Stimulated activated CD8-positive, alpha-beta memory T cell treated with anti-CD3 and anti-CD28 coated beads, Interleukin-15, amount 100 ng/mL, for 24 hours (primary cell): ENCODE measurements around the gene HOXC13.

Experiments
- DNase-seq: peaks from one replicate; pipeline ENCODE4 v3.0.0-alpha.2; 2020; ENCODE audit warnings: low read depth

The HOXC13 gene

GRCh38 chr12:53955036-53955775 is 16.6 kb downstream of the HOXC13 start:
- DNase-seq, result no peak

- DNase-seq, result no peak
These were observed 17.2 kb downstream of the HOXC13 start for GRCh38 chr12:53955776-53956250.

GRCh38 chr12:53956251-53956887 is 17.7 kb downstream of the HOXC13 start:
- DNase-seq, result no peak

GRCh38 chr12:53956914-53957536 is 18.4 kb downstream of the HOXC13 start:
- no peak for DNase-seq

GRCh38 chr12:53958128-53958527 is 19.5 kb downstream of the HOXC13 start:
- no peak for DNase-seq

- DNase-seq, result no peak
These were observed 20.7 kb downstream of the HOXC13 start for GRCh38 chr12:53959314-53959713.

- no peak for DNase-seq
These were observed 21.8 kb downstream of the HOXC13 start for GRCh38 chr12:53960187-53961024.

GRCh38 chr12:53961025-53961761 is 22.6 kb downstream of the HOXC13 start:
- no peak for DNase-seq

GRCh38 chr12:53963005-53963404 is 24.4 kb downstream of the HOXC13 start:
- DNase-seq, result no peak

GRCh38 chr12:53963434-53964314 is 25.0 kb downstream of the HOXC13 start:
- DNase-seq, result no peak

GRCh38 chr12:53964315-53964713 is 25.7 kb downstream of the HOXC13 start:
- no peak for DNase-seq

- no peak for DNase-seq
These were observed 26.9 kb downstream of the HOXC13 start for GRCh38 chr12:53965281-53966084.

- no peak for DNase-seq
These were observed 27.4 kb downstream of the HOXC13 start for GRCh38 chr12:53966085-53966384.

GRCh38 chr12:53966385-53967133 is 27.9 kb downstream of the HOXC13 start:
- DNase-seq, result no peak

- no peak for DNase-seq
These were observed 28.8 kb downstream of the HOXC13 start for GRCh38 chr12:53967421-53967925.

- no peak for DNase-seq
These were observed 29.8 kb downstream of the HOXC13 start for GRCh38 chr12:53968214-53969127.

- DNase-seq, result no peak
These were observed 31.1 kb downstream of the HOXC13 start for GRCh38 chr12:53969588-53970259.
